ENCODE data around the gene RPL14.

GRCh38 chr3:40456940-40457823 is at the start of gene RPL14:
- TF ChIP-seq CTCF (IDR thresholded peaks at IDR 0.05; ENCODE audit: insufficient read depth, low read length) (no peak), GABPA (IDR thresholded peaks at IDR 0.05; ENCODE audit: low read depth) (no peak)

All from HL-60 (cell line).